Right kidney (tissue), 1 donor: ENCODE results near the gene LFNG.

Experiments
- DNase-seq: peaks from one replicate; pipeline ENCODE4 v3.0.0-alpha.2; 2016

Gene LFNG

GRCh38 chr7:2482725-2483451 is 36.7 kb upstream of the LFNG start:
- no peak for DNase-seq

- no peak for DNase-seq
These were observed 36.1 kb upstream of the LFNG start for GRCh38 chr7:2483494-2483893.

GRCh38 chr7:2484868-2485267 is 34.7 kb upstream of the LFNG start:
- no peak for DNase-seq

GRCh38 chr7:2487586-2488271 is 31.8 kb upstream of the LFNG start:
- DNase-seq = peak; percentile 25

- DNase-seq = peak; percentile 3
These were observed 31.3 kb upstream of the LFNG start for GRCh38 chr7:2488272-2488645.

- peak; percentile 5 for DNase-seq
These were observed 30.9 kb upstream of the LFNG start for GRCh38 chr7:2488681-2489080.

GRCh38 chr7:2490181-2490651 is 29.4 kb upstream of the LFNG start:
- peak; percentile 23 for DNase-seq

- DNase-seq = no peak
These were observed 27.5 kb upstream of the LFNG start for GRCh38 chr7:2492038-2492437.

GRCh38 chr7:2493205-2494164 is 26.1 kb upstream of the LFNG start:
- DNase-seq = peak; percentile 9

- DNase-seq = peak; percentile 18
These were observed 25.1 kb upstream of the LFNG start for GRCh38 chr7:2494191-2495130.

- peak; percentile 33 for DNase-seq
These were observed 23.9 kb upstream of the LFNG start for GRCh38 chr7:2495418-2496299.

GRCh38 chr7:2496375-2496774 is 23.2 kb upstream of the LFNG start:
- no peak for DNase-seq

GRCh38 chr7:2497065-2497464 is 22.5 kb upstream of the LFNG start:
- DNase-seq = no peak

- peak; percentile 70 for DNase-seq
These were observed 21.9 kb upstream of the LFNG start for GRCh38 chr7:2497500-2498336.

- peak; percentile 27 for DNase-seq
These were observed 20.9 kb upstream of the LFNG start for GRCh38 chr7:2498708-2499107.

- peak; percentile 21 for DNase-seq
These were observed 20.4 kb upstream of the LFNG start for GRCh38 chr7:2499181-2499580.

GRCh38 chr7:2499719-2500430 is 19.7 kb upstream of the LFNG start:
- peak; percentile 19 for DNase-seq

GRCh38 chr7:2500701-2501100 is 18.9 kb upstream of the LFNG start:
- DNase-seq = no peak
